HCEC 1CT (cell line): ENCODE data around the gene GLIPR1.
"Not testable (repeated sequence)": the region's sequence is repeated elsewhere in the genome, so short reads cannot be mapped to it uniquely, and the experiment has no call there.

Source experiments
- DNase-seq: peaks from one replicate; pipeline ENCODE4 v3.0.0-alpha.2; 2017

The GLIPR1 gene

DNA sequence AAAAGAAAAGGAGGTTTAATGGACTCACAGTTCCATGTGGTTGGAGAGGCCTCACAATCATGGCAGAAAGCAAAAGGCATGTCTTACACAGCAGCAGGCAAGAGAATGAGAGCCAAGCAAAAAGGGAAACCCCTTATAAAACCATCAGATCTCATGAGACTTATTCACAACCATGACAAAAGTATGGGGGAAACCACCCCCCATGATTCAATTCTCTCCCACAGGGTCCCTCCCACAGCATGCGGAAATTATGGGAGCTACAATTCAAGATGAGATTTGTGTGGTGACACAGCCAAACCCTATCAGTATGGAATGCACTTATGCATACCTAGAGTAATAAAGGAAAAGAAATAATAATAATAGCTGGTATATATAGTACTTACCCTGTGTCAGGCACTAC lies 4.5 kb upstream of the GLIPR1 start:
- DNase-seq: no peak

DNA sequence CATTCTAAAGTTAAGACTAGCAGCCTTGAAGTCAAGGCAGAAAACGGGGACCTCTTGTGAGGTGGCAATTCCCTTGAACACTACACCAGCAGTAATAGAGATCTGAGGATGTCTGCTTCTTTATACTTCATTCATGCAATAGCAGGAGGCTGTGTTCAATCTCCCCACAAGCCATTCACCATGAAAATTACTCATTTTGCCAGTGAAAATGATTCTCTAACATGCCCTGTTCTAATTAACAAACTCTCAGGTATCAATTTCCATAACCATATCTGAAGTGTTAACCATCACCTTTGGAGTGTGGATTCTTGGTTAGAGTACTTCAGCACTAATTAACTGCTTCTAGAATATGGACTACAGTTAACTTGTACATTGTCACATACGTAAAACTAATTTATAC lies 3.4 kb upstream of the GLIPR1 start:
- DNase-seq: no peak

DNA sequence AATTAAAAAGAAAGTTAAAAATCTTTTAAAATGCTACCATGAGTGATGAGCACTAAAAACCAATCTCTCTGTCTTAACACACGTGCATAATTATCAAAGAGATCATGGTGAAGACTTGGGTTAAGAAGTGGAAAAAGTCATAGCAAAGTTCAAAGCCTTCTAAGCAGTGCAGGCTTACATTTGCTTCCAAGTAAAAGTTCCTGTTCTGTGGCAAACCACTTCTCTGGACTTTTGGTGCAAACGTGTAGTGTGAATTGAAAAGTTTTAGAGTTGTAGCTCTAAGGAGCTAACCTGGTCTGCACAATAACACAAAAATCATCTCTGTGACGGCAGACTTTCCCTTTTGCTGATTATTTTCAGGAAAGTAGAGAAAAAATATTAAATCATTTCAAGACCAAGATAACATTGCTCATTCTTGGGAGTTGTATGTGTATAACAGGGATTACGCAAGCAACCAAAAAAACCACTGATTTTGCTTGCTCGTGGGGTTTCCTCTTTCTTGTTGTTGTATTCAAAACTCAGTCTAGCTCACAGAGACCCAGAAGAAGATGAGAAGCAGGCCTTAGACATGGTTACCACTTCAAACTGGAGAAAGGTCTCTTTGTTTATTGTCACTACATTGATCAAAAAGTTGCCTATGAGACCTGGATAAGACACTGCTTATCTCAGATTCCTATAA lies 2.3 kb upstream of the GLIPR1 start:
- peak; percentile 56 for DNase-seq

DNA sequence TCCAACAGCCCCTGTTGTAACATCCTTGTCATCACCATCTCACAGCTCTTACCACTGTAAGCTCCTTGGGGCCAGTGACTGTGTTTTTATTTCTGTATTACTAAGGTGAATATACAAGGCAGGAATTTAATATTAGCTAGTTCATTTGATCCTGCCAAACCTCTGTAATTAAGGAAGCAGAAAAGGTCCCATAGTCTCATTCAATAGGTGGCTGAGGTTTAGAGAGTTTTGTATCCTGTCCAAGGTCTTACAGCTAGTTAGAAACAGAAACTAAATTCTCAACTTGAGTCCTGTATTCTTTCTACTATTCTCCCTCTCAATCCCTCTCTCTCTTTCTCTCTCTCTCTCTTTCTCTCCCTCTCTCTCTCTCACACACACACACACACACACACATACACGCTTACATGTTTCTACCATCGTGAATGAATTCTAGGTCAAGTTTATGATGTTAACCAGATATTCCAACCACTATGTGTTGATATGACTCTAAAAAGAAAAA lies 543 bp upstream of the GLIPR1 start:
- peak; percentile 51 for DNase-seq

DNA sequence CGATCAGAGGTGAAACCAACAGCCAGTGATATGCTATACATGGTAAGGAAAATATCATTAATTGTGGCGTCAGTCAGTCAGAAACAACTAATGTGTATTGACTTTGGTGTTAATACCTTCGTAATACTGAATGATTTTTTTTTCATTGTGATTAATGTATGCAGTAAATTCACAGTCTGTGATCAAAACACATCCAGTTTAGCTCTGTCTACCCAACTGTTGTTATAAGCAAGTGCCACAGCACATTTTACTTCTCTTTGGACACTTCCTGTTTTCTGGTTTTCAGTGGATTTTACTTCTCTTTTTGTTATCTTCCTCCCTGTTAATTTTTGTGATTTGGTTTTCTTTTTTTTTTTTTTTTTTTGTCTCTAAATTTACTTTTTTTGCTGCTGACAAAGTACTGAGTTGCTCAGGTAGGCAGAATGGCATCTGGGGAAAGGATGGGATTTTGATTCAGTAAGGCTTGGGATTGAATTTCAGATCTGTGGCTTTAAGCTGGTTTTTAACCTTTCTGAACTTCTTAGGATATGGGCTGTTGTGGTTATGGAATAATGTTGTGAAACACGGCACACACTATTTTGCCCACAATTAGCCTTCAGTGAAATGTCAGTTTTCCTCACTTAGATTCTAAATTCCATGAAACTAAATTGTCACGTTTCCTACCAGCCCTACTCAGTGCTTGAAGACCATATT lies 604 bp downstream of the GLIPR1 start:
- DNase-seq: peak; percentile 63

DNA sequence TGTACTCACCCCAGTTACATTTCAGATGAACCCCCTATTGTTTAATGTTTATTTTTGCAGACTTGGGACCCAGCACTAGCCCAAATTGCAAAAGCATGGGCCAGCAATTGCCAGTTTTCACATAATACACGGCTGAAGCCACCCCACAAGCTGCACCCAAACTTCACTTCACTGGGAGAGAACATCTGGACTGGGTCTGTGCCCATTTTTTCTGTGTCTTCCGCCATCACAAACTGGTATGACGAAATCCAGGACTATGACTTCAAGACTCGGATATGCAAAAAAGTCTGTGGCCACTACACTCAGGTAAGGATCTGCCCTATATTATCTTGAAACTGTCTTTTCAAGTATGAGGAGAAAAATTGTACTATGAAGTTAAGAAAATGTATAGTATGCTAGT lies 1.2 kb downstream of the GLIPR1 start:
- DNase-seq: peak; percentile 89

DNA sequence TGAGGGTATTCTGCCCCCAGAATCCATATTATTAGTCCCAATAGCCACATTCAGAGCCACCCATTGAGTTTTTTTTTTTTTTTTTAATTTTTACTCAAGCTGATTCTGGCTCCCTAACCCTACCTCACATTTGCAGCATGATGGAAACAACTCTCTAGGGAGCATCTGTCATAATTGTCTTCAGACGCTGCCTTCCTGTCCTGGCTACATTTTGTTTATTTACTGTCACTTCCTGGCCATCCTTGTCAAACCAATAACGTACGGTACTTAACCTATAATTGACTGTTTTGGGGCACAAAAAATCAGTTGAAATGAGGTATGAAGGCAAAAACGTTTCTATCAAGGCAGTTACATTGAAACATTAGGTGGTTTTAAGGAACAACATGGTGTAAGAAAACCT lies 2.1 kb downstream of the GLIPR1 start:
- no peak for DNase-seq

DNA sequence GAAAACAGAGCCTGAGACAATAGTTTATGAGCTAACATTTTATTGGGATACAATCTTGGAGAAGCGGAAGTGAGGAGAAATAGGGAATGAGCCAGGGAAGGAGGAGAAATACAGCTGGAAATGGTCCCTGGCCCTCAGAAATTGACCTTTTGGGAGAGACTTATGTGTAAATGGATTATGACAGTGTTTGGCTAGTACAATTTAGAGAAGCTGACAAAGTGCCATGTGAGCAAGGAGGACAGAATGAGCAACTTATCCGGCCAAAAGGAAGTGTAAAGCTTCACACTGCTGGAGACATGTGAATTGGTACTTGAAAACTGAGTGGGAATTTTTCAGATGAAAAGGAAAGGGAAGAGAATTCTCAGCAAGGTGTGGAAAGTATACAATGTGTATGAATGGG lies 2.9 kb downstream of the GLIPR1 start:
- DNase-seq: peak; percentile 31

DNA sequence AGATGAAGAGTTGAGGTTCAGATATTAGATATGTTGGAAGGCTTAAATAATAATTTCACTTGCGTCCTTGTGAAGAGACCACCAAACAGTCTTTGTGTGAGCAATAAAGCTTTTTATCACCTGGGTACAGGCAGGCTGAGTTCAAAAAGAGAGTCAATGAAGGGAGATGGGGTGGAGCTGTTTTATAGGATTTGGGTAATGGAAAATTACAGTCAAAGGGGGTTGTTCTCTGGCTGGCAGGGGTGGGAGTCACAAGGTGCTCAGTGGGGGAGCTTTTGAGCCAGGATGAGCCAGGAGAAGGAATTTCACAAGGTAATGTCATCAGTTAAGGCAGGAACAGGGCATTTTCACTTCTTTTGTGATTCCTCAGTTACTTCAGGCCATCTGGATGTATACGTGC lies 3.9 kb downstream of the GLIPR1 start:
- DNase-seq: not testable (repeated sequence)

DNA sequence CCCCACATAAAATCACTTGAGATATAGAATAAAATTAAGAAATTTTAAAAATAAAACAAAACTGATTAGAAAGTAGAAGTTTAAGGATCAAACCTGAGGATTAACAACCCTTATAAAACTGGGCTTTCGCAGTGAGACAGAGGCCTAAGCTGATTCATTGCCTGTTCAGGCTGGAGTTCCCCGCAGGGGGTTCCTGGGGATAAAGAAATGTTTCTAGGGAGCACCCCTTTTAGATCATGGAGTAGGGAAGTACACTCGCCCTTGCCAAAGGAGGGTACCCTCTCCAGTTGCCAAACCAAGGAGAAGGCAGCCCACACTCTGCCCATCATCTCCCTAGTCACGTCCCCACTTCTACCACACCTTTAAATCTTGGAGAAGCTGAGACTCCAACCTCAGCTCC lies 6.8 kb downstream of the GLIPR1 start:
- DNase-seq: no peak

DNA sequence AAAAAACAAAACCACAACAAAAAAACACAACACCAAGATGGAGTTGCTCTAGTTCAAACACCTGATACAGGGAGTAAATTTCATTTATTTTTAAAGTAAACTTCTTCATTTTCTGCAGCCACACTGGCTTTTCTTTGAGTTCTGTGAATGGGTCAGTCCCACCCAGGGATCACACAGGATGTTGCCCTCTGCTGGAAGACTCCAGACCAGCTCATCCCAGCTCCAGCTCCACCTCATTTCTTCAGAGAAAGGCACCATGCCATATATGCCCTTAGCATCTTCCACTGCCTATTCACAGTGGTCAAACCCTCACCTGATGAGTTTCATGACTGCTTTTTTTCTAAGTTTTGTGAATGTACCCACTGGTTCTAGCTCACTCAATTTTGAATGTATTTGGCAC lies 8.0 kb downstream of the GLIPR1 start:
- peak; percentile 68 for DNase-seq

DNA sequence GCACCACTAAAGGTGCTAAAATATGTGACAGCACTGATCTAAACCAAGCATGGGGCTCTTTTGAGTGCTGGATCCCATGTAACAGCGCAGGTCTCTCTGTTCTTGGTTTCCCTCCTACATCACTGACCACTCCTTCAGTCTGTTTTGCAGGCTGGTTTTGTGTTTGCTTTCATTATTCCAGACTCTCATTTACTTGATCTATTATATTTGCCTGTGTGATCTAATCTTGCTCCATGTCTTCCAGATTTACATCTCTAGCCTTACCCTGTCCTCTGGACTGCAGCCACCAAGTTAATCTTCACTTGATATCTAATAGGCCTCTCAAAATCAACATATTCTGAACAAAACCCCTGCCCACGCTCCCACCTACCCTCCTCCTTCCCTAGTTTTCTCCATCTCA lies 8.6 kb downstream of the GLIPR1 start:
- no peak for DNase-seq

DNA sequence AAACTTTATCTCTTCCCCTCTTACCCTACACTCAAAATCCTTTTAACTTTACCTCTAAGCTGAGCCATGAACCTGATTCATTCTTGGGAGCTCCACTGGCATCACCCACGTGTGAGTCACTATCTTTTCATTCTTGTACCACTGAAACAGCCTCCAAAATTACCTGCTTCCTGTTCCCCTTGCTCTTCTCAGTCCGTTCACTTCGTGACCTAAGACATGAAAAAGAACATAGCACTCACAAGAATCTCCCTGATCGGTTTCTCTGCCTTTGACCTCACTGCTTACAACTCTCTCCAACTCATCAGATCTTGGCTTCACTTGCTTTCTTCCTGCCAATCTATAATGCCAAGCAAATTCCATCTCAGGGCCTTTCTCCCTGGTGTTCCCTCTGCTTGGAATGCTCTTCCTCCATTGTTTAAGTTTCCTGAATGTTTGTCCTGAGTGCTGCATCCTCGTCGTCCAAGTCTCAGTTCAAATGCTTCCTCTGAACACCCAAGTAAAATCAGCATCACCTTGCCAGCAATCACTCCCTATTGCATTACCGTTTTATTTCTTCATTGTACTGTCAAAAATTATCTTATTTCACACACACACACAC lies 9.2 kb downstream of the GLIPR1 start:
- DNase-seq: peak; percentile 54

DNA sequence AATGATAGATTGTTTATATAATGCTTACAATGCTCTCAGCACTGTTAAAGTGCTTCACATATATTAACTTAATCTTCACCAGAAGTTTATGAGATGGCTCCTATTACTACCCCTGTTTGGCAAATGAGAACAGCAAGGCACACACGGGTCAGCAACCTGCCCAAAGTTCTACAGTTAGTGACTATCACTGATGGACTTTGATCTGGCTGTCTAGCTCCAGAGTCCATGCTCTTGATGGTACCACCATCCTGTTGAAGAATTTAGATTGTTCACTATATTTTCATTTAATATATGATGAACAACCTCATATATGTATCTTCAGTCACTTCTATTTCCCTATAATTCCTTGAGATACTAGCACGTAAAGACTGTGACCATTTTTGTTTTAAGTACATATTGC lies 10.6 kb downstream of the GLIPR1 start:
- DNase-seq: no peak

DNA sequence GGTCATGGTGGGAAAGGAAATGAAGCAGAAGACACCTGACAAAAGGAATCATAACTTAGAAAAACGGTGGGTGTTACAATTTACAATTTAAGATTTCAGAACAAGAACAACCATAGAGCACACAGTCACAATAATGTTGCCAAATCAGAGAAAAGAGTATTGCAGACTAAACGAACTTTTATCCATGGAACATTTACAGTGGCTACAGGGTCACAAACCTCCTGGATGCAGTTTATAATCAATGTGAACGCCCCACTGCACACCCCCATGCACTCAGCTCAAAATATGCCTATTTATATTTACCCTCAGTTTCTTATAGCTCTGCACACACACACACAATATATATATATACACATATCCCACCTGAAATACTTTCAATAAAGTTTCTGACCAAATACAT lies 22.9 kb downstream of the GLIPR1 start:
- no peak for DNase-seq

DNA sequence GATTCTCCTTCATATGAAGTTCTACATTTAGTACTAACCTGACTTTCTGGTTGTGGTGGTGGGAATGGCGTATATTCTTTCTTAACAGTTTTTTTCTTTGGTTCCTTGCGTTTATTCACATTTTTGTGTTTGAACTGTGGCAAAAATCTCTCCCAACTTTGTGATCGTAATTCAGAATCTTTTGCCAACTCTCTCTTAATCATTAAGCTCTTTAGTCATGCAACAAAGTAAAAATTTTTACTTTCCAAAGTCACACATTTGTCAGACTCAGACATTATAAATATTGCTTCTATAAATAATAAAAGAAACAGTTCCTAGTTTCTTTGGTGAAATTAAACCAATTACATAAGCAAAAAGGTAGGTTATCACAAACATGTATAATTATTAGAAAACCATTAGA lies 23.3 kb downstream of the GLIPR1 start:
- no peak for DNase-seq

DNA sequence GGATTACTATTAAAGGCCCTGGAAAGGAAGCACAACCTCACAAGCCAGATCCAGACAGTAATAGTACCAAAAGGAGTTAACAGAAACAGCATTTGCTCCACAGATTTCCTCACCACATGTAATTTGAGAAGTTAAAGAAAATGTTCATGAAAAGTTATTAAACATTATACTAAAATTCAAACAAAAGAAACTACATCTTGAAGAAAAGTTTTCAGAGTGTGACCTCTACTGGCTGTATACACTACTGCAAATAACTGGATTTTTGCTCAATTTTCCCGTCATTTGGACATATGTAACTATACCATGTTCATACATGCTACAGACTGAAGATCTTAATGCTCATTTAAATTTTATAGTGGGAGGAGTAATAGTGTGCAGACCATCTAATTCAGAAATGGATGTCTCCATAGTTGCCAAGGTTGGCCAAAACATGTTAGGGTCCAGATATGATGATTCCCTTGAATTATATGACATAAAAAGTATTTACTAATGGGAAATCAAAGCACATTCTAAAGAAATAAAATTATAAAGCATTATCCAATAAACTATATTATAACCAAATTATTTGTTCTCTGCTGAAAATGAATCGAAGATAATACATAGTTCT lies 25.3 kb downstream of the GLIPR1 start:
- DNase-seq: no peak

DNA sequence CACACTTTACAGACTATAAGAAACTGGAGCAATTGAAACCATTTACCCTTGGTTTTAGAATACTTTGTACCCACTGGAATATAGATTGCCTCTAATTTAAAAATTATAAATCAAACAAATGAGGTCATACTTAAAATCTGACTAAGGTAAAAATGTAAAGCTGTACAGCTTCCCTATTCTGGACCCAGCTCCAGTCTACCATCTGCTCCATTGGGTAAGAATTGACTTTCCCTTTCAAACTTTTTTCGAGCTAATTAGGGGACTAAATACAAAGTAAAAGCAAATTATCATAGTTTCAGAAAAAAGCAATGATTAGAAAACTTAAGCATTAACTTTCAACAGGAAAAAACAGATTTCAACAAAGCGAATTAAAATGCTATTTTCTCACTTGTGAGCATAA lies 26.5 kb downstream of the GLIPR1 start:
- DNase-seq: no peak

DNA sequence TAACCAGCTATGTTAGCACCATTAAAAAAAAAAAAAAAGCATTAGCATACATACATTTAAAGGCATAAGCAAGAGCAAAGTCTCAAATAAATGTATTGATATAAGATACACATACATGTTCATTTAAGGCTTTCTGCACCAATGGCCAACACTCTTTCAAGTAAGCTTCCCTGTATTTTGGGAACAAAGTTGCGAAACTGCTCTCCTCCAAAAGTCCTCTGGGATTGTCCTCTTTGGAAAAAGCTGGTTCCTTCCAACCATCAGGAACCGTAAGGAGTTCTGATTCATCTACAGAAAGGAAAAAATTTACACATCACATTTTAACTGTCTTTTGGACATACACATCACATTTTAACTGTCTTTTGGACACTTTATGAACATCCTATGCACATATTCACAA lies 27.6 kb downstream of the GLIPR1 start:
- no peak for DNase-seq

DNA sequence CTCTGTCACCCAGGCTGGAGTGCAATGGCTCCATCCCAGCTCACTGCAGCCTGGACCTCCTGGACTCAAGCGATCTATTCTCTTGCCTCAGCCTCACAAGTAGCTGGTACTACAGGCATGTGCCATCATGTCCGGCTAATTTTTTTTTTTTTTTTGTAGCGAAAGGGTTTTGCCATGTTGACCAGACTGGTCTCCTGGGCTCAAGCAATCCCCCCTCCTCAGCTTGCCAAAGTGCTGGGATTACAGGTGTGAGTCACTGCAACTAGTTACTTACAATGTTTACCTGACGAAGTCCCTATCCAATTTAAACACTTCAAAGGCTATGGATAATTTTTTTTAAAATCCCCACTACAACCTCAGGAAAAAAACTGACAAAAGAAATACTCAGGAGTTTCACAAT lies 29.1 kb downstream of the GLIPR1 start:
- DNase-seq: no peak

DNA sequence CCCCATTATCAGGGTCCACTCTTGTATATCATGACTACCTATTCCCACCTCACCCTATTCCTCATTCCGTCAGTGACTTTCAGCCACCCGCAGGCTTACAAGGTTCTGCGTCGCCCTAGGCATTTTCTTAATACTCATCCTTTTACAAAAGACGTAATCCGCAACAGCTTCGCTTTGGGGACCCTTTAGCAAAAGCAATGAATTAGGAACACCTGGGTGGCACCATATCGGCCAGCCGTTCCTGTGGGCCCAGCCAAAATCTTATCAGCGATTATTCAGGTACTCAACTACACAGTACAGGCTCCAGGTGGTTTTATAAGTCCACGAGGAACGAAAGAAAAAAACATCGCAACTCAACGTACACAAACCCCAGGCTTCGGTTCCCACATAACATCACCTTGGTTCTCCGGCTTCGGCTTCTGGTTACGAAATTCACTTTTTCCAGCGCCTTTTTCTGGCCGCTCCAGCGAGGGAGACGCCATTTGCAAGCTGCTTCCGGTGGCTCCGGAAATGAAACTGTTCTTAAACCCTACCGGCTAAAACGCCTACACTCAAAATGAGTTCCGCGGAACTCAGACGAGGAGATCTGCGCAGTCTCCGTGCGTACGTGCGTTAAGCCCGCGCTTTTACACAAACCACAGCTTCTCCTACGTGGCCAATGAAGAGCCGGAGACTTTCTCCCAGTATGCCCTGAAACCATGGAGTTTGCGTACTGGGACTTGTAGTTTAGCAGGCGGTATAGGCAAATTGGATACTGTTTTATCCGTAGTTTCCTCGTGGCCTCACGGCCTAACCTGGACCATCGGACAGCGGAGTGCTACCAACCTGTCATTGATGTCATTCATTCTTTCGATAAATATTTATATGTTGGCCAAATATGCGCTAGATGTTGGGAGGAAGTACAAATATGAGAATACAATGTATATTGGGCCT lies 30.8 kb downstream of the GLIPR1 start, which contains the start of gene KRR1:
TSS of gene KRR1 (minus strand) at position 494 of the 933 bp plus-strand sequence. CDS start at position 482, 12 bp downstream.
- DNase-seq: peak; percentile 98

DNA sequence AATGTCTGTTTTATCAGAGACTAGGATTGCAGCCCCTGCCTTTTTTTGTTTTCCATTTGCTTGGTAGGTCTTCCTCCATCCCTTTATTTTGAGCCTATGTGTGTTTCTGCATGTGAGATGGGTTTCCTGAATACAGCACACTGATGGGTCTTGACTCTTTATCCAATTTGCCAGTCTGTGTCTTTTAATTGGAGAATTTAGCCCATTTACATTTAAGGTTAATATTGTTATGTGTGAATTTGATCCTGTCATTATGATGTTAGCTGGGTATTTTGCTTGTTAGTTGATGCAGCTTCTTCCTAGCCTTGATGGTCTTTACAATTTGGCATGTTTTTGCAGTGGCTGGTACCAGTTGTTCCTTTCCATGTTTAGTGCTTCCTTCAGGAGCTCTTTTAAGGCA lies 40.7 kb downstream of the GLIPR1 start:
- DNase-seq: not testable (repeated sequence)

DNA sequence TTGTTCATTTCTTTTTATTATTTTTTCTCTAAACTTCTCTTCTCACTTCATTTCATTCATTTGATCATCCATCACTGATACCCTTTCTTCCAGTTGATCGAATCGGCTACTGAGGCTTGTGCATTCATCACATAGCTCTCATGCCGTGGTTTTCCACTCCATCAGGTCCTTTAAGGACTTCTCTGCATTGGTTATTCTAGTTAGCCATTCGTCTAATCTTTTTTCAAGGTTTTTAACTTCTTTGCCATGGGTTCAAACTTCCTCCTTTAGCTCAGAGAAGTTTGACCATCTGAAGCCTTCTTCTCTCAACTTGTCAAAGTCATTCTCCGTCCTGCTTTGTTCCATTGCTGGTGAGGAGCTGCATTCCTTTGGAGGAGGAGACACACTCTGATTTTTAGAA lies 41.6 kb downstream of the GLIPR1 start:
- not testable (repeated sequence) for DNase-seq
